ENCODE data around the gene TMA16. TPM values are rescaled to one million over a fixed set of nuclear protein-coding genes. Genes with fewer than 3 reads are reported as not detected.

Gene TMA16
- polyA plus RNA-seq, 1 donor from 2014 or later: 6.6 TPM

DNA sequence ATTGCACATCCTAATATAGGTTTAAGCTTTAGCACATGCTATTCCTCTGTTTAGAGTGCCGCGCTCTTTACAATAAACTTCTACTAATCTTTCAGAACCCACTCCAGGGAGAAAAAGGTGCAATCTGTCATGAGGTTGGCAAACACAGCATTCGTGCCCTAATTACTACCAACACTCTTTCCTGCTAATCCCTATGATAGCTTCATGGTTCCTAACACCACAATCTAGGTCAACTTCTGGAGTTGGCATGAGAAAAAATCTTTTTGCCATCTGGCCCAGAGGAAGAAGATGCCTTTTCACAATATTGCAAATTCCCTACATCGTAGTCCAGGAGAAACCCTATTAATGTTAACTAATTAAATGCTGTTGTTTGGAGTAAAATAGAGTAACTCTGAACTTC, 39.6 kb downstream of the TMA16 start:
- no peaks in the 10 kb centered on the region for H4K20me1 ChIP-seq (ENCODE audit: insufficient read depth)
- H3K27ac ChIP-seq (ENCODE audit: low read length): no peak overlapping the region
- no peak overlapping the region for H3K9ac ChIP-seq (ENCODE audit: low read length)
- H2AFZ ChIP-seq (ENCODE audit: low read depth, low read length): no peak overlapping the region
- H3K36me3 ChIP-seq (ENCODE audit: insufficient read depth, low read length): no peaks in the 10 kb centered on the region
- H3K9me2 ChIP-seq (ENCODE audit: insufficient read depth, low read length): no peaks in the 10 kb centered on the region
- H3K79me2 ChIP-seq (replicated peaks; ENCODE audit: insufficient read depth, low read length): no peaks in the 10 kb centered on the region
- H3K9me3 ChIP-seq (ENCODE audit: low read length): no peaks in the 10 kb centered on the region
- no peak for TF ChIP-seq RAD21 (conservative IDR thresholded peaks at IDR 0.05)
- no peak for TF ChIP-seq POLR2AphosphoS5 (IDR thresholded peaks at IDR 0.05)
- no peak for TF ChIP-seq TAF1 (IDR thresholded peaks at IDR 0.05; ENCODE audit: low read depth)
- TF ChIP-seq EZH2 (IDR thresholded peaks at IDR 0.05; ENCODE audit: borderline replicate concordance, insufficient read depth, low read length, poor library complexity, severe bottlenecking): no peak
- TF ChIP-seq MXI1 (conservative IDR thresholded peaks at IDR 0.05; ENCODE audit: poor library complexity, severe bottlenecking): no peak
- no peak for TF ChIP-seq EP300 (conservative IDR thresholded peaks at IDR 0.05; ENCODE audit: poor library complexity, severe bottlenecking)
- TF ChIP-seq CTCF (IDR thresholded peaks at IDR 0.05; ENCODE audit: poor library complexity, severe bottlenecking): no peak
- TF ChIP-seq, protein P1, sequence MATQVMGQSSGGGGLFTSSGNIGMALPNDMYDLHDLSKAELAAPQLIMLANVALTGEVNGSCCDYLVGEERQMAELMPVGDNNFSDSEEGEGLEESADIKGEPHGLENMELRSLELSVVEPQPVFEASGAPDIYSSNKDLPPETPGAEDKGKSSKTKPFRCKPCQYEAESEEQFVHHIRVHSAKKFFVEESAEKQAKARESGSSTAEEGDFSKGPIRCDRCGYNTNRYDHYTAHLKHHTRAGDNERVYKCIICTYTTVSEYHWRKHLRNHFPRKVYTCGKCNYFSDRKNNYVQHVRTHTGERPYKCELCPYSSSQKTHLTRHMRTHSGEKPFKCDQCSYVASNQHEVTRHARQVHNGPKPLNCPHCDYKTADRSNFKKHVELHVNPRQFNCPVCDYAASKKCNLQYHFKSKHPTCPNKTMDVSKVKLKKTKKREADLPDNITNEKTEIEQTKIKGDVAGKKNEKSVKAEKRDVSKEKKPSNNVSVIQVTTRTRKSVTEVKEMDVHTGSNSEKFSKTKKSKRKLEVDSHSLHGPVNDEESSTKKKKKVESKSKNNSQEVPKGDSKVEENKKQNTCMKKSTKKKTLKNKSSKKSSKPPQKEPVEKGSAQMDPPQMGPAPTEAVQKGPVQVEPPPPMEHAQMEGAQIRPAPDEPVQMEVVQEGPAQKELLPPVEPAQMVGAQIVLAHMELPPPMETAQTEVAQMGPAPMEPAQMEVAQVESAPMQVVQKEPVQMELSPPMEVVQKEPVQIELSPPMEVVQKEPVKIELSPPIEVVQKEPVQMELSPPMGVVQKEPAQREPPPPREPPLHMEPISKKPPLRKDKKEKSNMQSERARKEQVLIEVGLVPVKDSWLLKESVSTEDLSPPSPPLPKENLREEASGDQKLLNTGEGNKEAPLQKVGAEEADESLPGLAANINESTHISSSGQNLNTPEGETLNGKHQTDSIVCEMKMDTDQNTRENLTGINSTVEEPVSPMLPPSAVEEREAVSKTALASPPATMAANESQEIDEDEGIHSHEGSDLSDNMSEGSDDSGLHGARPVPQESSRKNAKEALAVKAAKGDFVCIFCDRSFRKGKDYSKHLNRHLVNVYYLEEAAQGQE (IDR thresholded peaks at IDR 0.05; ENCODE audit: borderline replicate concordance): no peak
- no peak for TF ChIP-seq SMC3 (conservative IDR thresholded peaks at IDR 0.05; ENCODE audit: poor library complexity)
- no peak overlapping the region for H3K4me2 ChIP-seq (ENCODE audit: low read length)
- no peaks in the 10 kb centered on the region for H3K27me3 ChIP-seq (ENCODE audit: insufficient read depth, low read depth, low read length)
- no peak overlapping the region for H3K4me3 ChIP-seq (ENCODE audit: low read length)
- H3F3A ChIP-seq (ENCODE audit: insufficient read depth, low read length, poor library complexity, severe bottlenecking): no peaks in the 10 kb centered on the region

GRCh38 chr4:163535657-163536056, 41.2 kb downstream of the TMA16 start:
- H3K4me2 ChIP-seq (ENCODE audit: low read length): no peak overlapping the region
- no peaks in the 10 kb centered on the region for H3K9me3 ChIP-seq (ENCODE audit: low read length)
- H3K9me2 ChIP-seq (ENCODE audit: insufficient read depth, low read length): no peaks in the 10 kb centered on the region
- H2AFZ ChIP-seq (ENCODE audit: low read depth, low read length): no peak overlapping the region
- H3F3A ChIP-seq (ENCODE audit: insufficient read depth, low read length, poor library complexity, severe bottlenecking): no peaks in the 10 kb centered on the region
- H3K36me3 ChIP-seq (ENCODE audit: insufficient read depth, low read length): no peaks in the 10 kb centered on the region
- H3K27me3 ChIP-seq (ENCODE audit: insufficient read depth, low read depth, low read length): no peaks in the 10 kb centered on the region
- TF ChIP-seq EP300 (conservative IDR thresholded peaks at IDR 0.05; ENCODE audit: poor library complexity, severe bottlenecking) (no peak), POLR2AphosphoS5 (IDR thresholded peaks at IDR 0.05) (no peak), CTCF (IDR thresholded peaks at IDR 0.05; ENCODE audit: poor library complexity, severe bottlenecking) (no peak), SMC3 (conservative IDR thresholded peaks at IDR 0.05; ENCODE audit: poor library complexity) (no peak), EZH2 (IDR thresholded peaks at IDR 0.05; ENCODE audit: borderline replicate concordance, insufficient read depth, low read length, poor library complexity, severe bottlenecking) (no peak), RAD21 (conservative IDR thresholded peaks at IDR 0.05) (no peak), TAF1 (IDR thresholded peaks at IDR 0.05; ENCODE audit: low read depth) (no peak), MXI1 (conservative IDR thresholded peaks at IDR 0.05; ENCODE audit: poor library complexity, severe bottlenecking) (no peak)
- TF ChIP-seq, protein P1 (IDR thresholded peaks at IDR 0.05; ENCODE audit: borderline replicate concordance): no peak
- no peak overlapping the region for H3K4me3 ChIP-seq (ENCODE audit: low read length)
- H3K27ac ChIP-seq (ENCODE audit: low read length): no peak overlapping the region
- H3K79me2 ChIP-seq (replicated peaks; ENCODE audit: insufficient read depth, low read length): no peaks in the 10 kb centered on the region
- no peaks in the 10 kb centered on the region for H4K20me1 ChIP-seq (ENCODE audit: insufficient read depth)
- H3K9ac ChIP-seq (ENCODE audit: low read length): no peak overlapping the region
